HL-60 (cell line): Measurements from ENCODE around the gene ZMIZ1.

ENCODE experiments used
- CTCF ChIP-seq: IDR thresholded peaks from one replicate; pipeline ENCODE4 v1.5.1; 2011; ENCODE audit warnings: low read length, control low read depth, inconsistent platforms; ENCODE audit not compliant: insufficient read depth
- GABPA ChIP-seq: IDR thresholded peaks from 2 replicates; pipeline ENCODE4 v1.6.1; 2012; ENCODE audit warnings: low read depth
- POLR2AphosphoS5 ChIP-seq: IDR thresholded peaks from 2 replicates; pipeline ENCODE4 v1.6.1; 2012; ENCODE audit warnings: low read depth
- REST ChIP-seq: IDR thresholded peaks from 2 replicates; pipeline ENCODE4 v1.6.1; 2012; ENCODE audit warnings: low read depth; ENCODE audit not compliant: insufficient replicate concordance

- no peak for TF ChIP-seq CTCF
- TF ChIP-seq GABPA: no peak
- no peak for TF ChIP-seq REST
- no peak for TF ChIP-seq POLR2AphosphoS5
Measured at GRCh38 chr10:79024296-79024695, 44.5 kb upstream of the ZMIZ1 start.
